Measurements from ENCODE around the gene SLC39A11.

The SLC39A11 gene

GRCh38 chr17:72931163-72931562, 161.3 kb downstream of the SLC39A11 start:
- Histone ChIP-seq H2AFZ (ENCODE audit: low read depth, low read length) (no peak overlapping the region), H3K4me1 (ENCODE audit: low read length) (no peaks in the 10 kb centered on the region), H3K9me3 (ENCODE audit: insufficient read depth, low read length) (no peaks in the 10 kb centered on the region), H3K4me2 (ENCODE audit: low read length) (no peak overlapping the region), H3K79me2 (ENCODE audit: low read length) (0 out of 2 replicates have a peak, but pooled peaks cover 2% of the 10 kb centered on the region), H3K36me3 (replicated peaks; ENCODE audit: low read depth, low read length) (no peaks in the 10 kb centered on the region), H3K4me3 (ENCODE audit: low read length) (no peak overlapping the region), H3K9ac (ENCODE audit: low read length) (no peak overlapping the region), H3K27me3 (ENCODE audit: low read depth, low read length) (no peaks in the 10 kb centered on the region), H4K20me1 (ENCODE audit: insufficient read depth, low read length) (no peaks in the 10 kb centered on the region), H3K27ac (ENCODE audit: low read length) (no peak overlapping the region)
- TF ChIP-seq EZH2phosphoT487 (IDR thresholded peaks at IDR 0.05; ENCODE audit: low read depth) (no peak), CTCF (IDR thresholded peaks at IDR 0.05; ENCODE audit: low read depth, low read length) (no peak)

- H3K4me1 ChIP-seq (ENCODE audit: low read length): no peaks in the 10 kb centered on the region
Measured at GRCh38 chr17:72930031-72930430, 162.5 kb downstream of the SLC39A11 start.

GRCh38 chr17:72928454-72929136, 163.9 kb downstream of the SLC39A11 start:
- Histone ChIP-seq H3K9me3 (ENCODE audit: insufficient read depth, low read length) (no peaks in the 10 kb centered on the region), H3K9ac (ENCODE audit: low read length) (no peak overlapping the region), H3K27me3 (ENCODE audit: low read depth, low read length) (no peaks in the 10 kb centered on the region), H3K4me2 (ENCODE audit: low read length) (no peak overlapping the region), H3K27ac (ENCODE audit: low read length) (no peak overlapping the region), H3K4me3 (ENCODE audit: low read length) (no peak overlapping the region), H4K20me1 (ENCODE audit: insufficient read depth, low read length) (no peaks in the 10 kb centered on the region), H3K79me2 (ENCODE audit: low read length) (0 out of 2 replicates have a peak, but pooled peaks cover 2% of the 10 kb centered on the region), H3K36me3 (replicated peaks; ENCODE audit: low read depth, low read length) (no peaks in the 10 kb centered on the region), H2AFZ (ENCODE audit: low read depth, low read length) (no peak overlapping the region), H3K4me1 (ENCODE audit: low read length) (no peaks in the 10 kb centered on the region)
- TF ChIP-seq EZH2phosphoT487 (IDR thresholded peaks at IDR 0.05; ENCODE audit: low read depth) (no peak), CTCF (IDR thresholded peaks at IDR 0.05; ENCODE audit: low read depth, low read length) (no peak)

More at GRCh38 chr17:72930031-72930430, 162.5 kb downstream of the SLC39A11 start:
- no peak for TF ChIP-seq CTCF (IDR thresholded peaks at IDR 0.05; ENCODE audit: low read depth, low read length)
- TF ChIP-seq EZH2phosphoT487 (IDR thresholded peaks at IDR 0.05; ENCODE audit: low read depth): no peak
- no peak overlapping the region for H2AFZ ChIP-seq (ENCODE audit: low read depth, low read length)
- no peaks in the 10 kb centered on the region for H4K20me1 ChIP-seq (ENCODE audit: insufficient read depth, low read length)
- H3K4me3 ChIP-seq (ENCODE audit: low read length): no peak overlapping the region
- H3K79me2 ChIP-seq (ENCODE audit: low read length): 0 out of 2 replicates have a peak, but pooled peaks cover 2% of the 10 kb centered on the region
- no peaks in the 10 kb centered on the region for H3K36me3 ChIP-seq (replicated peaks; ENCODE audit: low read depth, low read length)
- H3K9me3 ChIP-seq (ENCODE audit: insufficient read depth, low read length): no peaks in the 10 kb centered on the region
- no peak overlapping the region for H3K9ac ChIP-seq (ENCODE audit: low read length)
- H3K27ac ChIP-seq (ENCODE audit: low read length): no peak overlapping the region
- no peaks in the 10 kb centered on the region for H3K27me3 ChIP-seq (ENCODE audit: low read depth, low read length)
- H3K4me2 ChIP-seq (ENCODE audit: low read length): no peak overlapping the region

- H2AFZ ChIP-seq (ENCODE audit: low read depth, low read length): no peak overlapping the region
- H3K27me3 ChIP-seq (ENCODE audit: low read depth, low read length): no peaks in the 10 kb centered on the region
- no peaks in the 10 kb centered on the region for H3K9me3 ChIP-seq (ENCODE audit: insufficient read depth, low read length)
- no peaks in the 10 kb centered on the region for H3K36me3 ChIP-seq (replicated peaks; ENCODE audit: low read depth, low read length)
- H3K4me1 ChIP-seq (ENCODE audit: low read length): no peaks in the 10 kb centered on the region
- H3K4me3 ChIP-seq (ENCODE audit: low read length): no peak overlapping the region
- TF ChIP-seq CTCF (IDR thresholded peaks at IDR 0.05; ENCODE audit: low read depth, low read length) (no peak), EZH2phosphoT487 (IDR thresholded peaks at IDR 0.05; ENCODE audit: low read depth) (no peak)
- H3K4me2 ChIP-seq (ENCODE audit: low read length): no peak overlapping the region
- H3K9ac ChIP-seq (ENCODE audit: low read length): no peak overlapping the region
- no peak overlapping the region for H3K27ac ChIP-seq (ENCODE audit: low read length)
- H4K20me1 ChIP-seq (ENCODE audit: insufficient read depth, low read length): no peaks in the 10 kb centered on the region
- 0 out of 2 replicates have a peak, but pooled peaks cover under 1% of the 10 kb centered on the region for H3K79me2 ChIP-seq (ENCODE audit: low read length)
Measured at GRCh38 chr17:72927760-72928159, 164.7 kb downstream of the SLC39A11 start.

Measured in OCI-LY3 (cell line).